HG03097 (cell line): ENCODE data around the gene NLRC5.
"Not testable (repeated sequence)": the region's sequence is repeated elsewhere in the genome, so short reads cannot be mapped to it uniquely, and the experiment has no call there.

Experiments
- ATAC-seq: cut with Tn5 transposase; IDR thresholded peaks from one replicate; pipeline ENCODE4 v1.9.1; 2021; ENCODE audit not compliant: unreplicated experiment, low FRiP score

Gene NLRC5

DNA sequence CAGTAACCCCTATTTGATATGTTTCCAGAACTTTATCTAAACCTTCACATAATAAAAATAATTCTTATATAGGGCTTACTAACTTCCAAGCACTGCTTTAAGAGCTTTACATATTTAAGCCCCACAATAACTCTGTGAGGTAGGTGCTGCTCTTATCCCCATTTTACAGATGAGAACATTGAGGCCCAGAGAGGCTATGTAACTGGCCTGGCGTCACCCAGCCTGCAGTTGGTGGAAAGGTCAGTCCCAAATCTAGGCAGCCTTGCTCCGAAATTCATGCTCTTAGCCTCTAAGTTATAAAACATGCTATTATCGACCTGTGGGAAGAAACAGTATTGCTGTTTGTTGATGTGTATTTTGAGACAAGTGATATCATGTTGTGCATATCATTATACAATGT, 9.0 kb downstream of the NLRC5 start:
- ATAC-seq, result no peak

DNA sequence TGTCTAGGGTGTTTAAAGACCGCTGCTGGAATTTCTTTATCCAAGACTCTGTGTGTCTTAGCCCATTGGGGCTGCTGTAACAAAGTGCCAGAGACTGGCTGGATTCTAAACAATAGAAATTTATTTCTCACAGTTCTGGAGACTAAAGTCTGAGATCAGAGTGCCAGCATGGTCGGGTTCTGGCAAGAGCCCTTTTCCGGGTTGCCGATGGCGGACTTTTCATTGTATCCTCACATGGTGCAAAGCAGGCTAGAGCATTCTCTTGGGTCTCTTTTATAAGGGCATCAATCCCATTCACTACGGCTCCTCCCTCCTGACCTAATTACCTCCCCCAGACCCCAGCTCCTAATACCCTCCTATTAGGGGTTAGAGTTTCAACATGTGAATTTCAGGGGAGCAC, 9.5 kb downstream of the NLRC5 start:
- ATAC-seq, result no peak

- ATAC-seq, result no peak
Measured at GRCh38 chr16:56999409-57000270, 10.3 kb downstream of the NLRC5 start.

GRCh38 chr16:57000271-57001025, 11.1 kb downstream of the NLRC5 start:
- ATAC-seq, result no peak

- no peak for ATAC-seq
Measured at GRCh38 chr16:57001026-57001679, 11.8 kb downstream of the NLRC5 start.

DNA sequence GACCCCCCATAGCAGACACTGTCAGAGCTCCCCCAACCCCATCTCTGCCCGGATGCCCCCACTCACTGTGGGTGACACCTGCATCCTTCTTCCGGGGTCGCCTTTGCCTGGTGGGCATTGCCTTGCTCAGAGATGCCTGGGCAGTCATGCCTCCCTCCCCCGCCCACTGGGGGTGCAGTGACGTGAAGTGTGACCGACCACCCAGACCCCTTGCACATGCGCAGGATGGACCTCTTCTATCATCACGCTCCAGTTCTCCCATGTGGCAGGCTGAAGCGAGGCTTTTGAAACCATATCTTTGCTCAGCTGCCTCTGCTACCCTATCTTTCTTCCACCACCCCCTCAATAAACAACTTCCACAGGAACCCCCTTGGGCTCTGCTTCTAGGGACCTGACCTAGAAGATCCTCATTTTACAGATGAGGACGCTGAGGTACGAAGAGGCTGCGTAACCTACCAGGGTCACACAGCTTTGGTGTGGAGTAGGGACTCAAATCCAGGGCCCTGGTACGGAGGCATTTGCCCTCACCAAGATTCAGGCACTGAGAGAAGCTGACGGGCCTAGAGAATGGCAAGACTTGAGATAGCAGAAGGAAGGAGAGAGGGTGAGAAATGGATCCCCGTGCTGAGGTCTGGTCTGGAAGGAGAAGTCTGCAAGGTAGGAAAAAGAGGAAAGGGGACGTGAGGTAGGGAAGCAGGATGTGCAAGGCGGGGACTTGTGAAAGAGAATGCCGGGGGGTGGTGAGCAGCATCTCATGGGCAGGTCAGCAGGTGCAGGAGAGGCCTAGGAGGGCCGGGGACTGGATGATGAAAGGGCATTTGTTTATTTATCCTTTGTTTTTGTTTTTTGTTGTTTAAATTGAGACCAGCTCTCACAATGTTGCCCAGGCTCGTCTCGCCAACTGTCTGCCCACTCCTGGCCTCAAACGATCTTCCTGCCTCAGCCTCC, 14.4 kb downstream of the NLRC5 start:
- ATAC-seq, result no peak

DNA sequence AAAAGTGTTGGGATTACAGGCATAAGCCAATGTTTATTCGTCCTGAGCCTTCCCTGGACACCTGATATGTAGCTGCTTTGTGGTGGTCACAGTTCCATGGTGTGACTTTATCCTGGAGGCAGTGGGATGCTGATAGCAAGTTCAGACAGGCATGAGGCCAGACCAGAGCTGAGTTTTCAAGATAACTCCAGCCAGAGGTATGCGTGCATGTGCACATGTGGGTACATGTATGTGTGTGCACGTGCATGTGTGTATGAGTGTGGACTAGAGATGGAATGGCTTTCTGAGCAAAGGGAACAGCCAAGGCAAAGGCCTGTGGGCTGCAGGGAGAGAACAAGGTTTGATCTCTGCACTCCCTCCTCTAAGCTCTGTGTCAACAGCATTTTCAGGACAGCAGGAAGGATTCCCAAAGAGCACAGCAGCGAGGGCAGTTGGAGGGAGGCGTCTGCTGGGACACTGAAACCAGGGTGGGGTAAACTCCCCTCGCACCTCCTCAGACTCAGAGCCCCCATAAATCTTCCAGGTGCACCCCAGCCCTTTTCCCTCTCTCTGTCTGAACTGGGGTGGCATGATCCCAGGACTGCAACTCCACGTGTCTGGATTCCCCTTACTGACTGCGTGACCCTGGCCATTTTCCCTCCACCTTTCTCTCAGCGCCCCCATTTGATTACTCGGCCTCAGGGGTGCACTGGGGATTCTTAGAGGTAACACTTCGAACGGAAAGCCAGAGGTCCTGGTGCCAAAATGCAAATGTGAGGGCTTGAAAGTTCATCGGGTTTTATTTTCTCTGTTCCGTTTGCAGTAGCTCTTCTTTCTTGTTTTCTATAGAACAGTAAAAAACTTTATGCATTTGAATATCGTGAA, 15.3 kb downstream of the NLRC5 start:
- no peak for ATAC-seq

DNA sequence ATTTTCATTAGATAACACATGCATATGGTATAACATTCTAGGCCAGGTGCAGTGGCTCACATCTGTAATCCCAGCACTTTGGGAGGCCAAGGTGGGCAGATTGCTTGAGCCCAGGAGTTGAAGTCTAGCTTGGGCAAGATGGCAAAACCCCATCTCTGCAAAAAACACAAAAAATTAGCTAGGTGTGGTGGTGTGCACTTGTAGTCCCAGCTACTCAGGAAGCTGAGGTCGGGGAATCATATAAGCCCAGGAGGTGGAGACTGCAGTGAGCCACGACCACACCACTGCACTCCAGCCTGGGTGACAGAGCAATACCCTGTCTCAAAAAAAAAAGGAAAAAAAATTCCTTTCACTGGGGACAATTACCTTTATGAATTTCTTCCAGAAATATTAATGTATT, 16.2 kb downstream of the NLRC5 start:
- not testable (repeated sequence) for ATAC-seq

- ATAC-seq, result no peak
Measured at GRCh38 chr16:57007050-57007449, 17.7 kb downstream of the NLRC5 start.

- no peak for ATAC-seq
Measured at GRCh38 chr16:57007530-57007929, 18.2 kb downstream of the NLRC5 start.

- no peak for ATAC-seq
Measured at GRCh38 chr16:57008440-57008839, 19.1 kb downstream of the NLRC5 start.

DNA sequence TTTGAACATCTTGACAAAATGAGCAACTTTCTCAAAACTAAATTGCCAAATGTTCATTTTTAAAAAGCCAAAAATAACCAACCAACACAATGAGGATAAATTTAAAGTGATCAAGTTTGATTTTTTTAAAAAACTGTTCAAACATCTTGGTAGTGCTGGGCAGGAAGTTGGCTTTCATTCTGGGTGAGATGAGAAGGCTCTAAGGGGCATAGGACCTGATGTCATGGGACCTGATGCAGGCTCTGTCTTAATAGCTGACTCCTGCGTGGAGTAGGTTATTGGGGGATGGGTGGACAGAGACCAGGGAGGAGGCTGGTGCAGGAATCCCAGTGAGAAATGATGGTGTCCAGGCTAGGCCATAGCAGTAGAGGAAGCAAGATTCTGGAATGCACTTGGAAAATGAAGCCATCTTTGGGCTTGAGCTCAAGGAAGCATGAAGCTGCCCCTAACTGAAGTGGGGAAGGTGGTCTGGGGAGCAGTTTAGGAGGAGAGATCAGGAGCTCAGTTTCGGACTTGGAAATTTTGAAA, 20.4 kb downstream of the NLRC5 start:
- ATAC-seq, result no peak

GRCh38 chr16:57012353-57012752, 23.0 kb downstream of the NLRC5 start:
- ATAC-seq, result no peak

DNA sequence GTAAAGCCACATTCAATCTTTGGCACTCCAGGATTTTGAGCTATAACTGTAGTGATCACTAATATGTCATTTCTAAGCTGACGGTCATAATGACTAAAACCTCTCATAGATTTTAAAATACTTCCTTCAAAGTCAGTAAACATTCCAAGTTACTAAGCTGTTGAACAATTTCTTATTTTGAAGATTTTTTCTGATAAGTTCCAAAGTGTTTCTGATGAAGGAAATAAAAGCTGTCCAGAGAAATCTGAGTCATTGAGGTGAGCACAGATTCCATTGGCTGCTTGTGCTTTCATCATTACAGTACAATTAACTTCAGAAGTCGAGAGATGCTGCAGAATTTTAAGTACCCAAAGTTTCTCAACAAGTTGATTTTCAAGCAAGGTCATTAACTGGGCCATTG, 23.9 kb downstream of the NLRC5 start:
- no peak for ATAC-seq

DNA sequence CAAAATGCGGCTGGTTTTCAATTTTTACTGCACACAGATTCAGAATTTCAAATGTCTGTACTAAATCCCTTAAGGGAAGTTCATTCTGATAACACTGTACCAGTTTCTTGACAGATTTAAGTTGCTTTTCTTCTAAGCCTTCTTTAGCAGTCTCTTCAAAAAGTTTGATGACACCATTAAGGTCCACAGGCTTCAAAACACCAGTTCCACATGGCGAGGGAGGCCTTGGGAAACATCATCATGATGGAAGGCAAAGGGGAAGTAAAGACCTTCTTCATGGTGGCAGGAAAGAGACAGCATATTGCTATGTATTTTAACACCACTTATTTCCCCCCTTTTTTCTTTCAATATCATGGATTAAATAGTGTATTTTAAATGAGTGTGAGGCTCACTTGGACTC, 24.5 kb downstream of the NLRC5 start:
- ATAC-seq, result no peak

GRCh38 chr16:57016301-57016700, 26.9 kb downstream of the NLRC5 start:
- no peak for ATAC-seq

DNA sequence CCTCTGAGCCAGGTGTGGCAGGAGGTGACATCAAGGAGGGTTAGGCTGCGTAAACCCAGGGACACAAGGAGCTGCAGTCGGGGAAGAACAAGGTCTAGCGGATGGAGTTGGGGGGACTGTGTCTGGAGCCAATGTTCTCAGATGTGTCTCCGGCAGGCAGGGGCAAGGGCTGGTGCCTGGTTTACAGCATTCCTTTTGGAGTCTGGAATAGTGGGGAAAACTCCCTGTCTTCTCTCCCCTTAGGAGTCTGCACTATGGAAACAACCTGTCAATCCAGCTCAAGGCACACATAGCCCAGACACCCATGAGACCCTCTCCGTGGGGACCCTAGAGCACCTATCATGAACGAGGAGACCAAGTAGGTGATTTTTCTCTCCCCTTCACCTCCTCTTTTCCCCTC, 27.5 kb downstream of the NLRC5 start:
- ATAC-seq, result no peak

GRCh38 chr16:57017251-57017650, 27.9 kb downstream of the NLRC5 start:
- no peak for ATAC-seq

DNA sequence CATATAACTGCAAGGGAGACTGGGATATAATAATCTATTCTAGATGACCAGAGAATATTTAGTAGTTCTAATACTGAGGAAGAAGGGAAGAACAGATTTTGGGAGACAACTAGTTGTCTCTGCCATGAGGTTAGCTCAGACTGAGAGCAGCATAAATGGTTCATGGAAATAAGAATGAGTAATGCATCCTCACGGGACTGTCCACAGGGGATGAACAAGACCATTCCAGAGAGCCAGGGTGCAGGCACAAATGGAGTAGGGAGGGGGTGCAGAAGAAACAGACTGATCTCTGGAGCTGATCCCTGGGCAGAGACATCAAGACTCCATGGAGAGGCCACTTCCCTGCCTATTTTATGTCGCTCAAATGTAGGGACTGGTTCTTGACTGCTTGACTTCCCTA, 30.4 kb downstream of the NLRC5 start:
- no peak for ATAC-seq
